HepG2 (cell line): Measurements from ENCODE around the gene GZF1. TPM values are rescaled to one million over a fixed set of nuclear protein-coding genes. Genes with fewer than 3 reads are reported as not detected.

Experiments
- ADNP ChIP-seq: sonication (generic); formaldehyde crosslinking; IDR thresholded peaks from 2 replicates; pipeline ENCODE4 v1.4.0; 2020; ENCODE audit warnings: missing genetic modification reagents
- GTF3A ChIP-seq: sonication (generic); formaldehyde crosslinking; conservative IDR thresholded peaks from 2 replicates; pipeline ENCODE4 v1.4.0; 2020; ENCODE audit warnings: mild to moderate bottlenecking, missing genetic modification reagents
- HDAC1 ChIP-seq: sonication (generic); formaldehyde crosslinking; IDR thresholded peaks from 2 replicates; pipeline ENCODE4 v1.5.1; 2020; ENCODE audit warnings: mild to moderate bottlenecking, missing genetic modification reagents
- HNF4A ChIP-seq: sonication (generic); formaldehyde crosslinking; IDR thresholded peaks from 2 replicates; pipeline ENCODE4 v1.4.0; 2020; ENCODE audit warnings: missing genetic modification reagents
- JARID2 ChIP-seq: sonication (generic); formaldehyde crosslinking; IDR thresholded peaks from 2 replicates; pipeline ENCODE4 v1.8.1; 2023; ENCODE audit warnings: missing genetic modification reagents, inconsistent platforms; ENCODE audit not compliant: insufficient replicate concordance
- NR2F2 ChIP-seq: IDR thresholded peaks from 2 replicates; pipeline ENCODE4 v1.6.1; 2012; ENCODE audit warnings: low read depth, inconsistent platforms, borderline replicate concordance
- PRDM10 ChIP-seq: sonication (generic); formaldehyde crosslinking; IDR thresholded peaks from 2 replicates; pipeline ENCODE4 v1.4.0; 2020; ENCODE audit warnings: low read depth, missing genetic modification reagents
- SALL2 ChIP-seq: sonication (generic); formaldehyde crosslinking; IDR thresholded peaks from 2 replicates; pipeline ENCODE4 v1.8.1; 2023; ENCODE audit warnings: mild to moderate bottlenecking, missing genetic modification reagents, inconsistent platforms
- SOX13 ChIP-seq, 3 experiments: fragments of 450-650 bp in 1 of 3; sonication (generic) in 1 of 3; formaldehyde crosslinking in 1 of 3; IDR thresholded peaks in 2 of 3; conservative IDR thresholded peaks in 1 of 3; 2 replicates each; pipeline versions ENCODE4 v1.5.0 to v1.6.1; 2016 to 2020; ENCODE audit warnings: antibody characterized with exemption in 1 of 3, mild to moderate bottlenecking in 1 of 3, missing compliant biosample characterization in 1 of 3, missing genetic modification reagents in 1 of 3, moderate library complexity in 1 of 3
- ZNF296 ChIP-seq: sonication (generic); formaldehyde crosslinking; conservative IDR thresholded peaks from 2 replicates; pipeline ENCODE4 v1.5.0; 2020; ENCODE audit warnings: mild to moderate bottlenecking, missing genetic modification reagents
- ZNF326 ChIP-seq: sonication (generic); formaldehyde crosslinking; IDR thresholded peaks from 2 replicates; pipeline ENCODE4 v1.4.0; 2020; ENCODE audit warnings: missing genetic modification reagents, borderline replicate concordance
- ZNF546 ChIP-seq: sonication (generic); formaldehyde crosslinking; conservative IDR thresholded peaks from 2 replicates; pipeline ENCODE4 v1.8.1; 2023; ENCODE audit warnings: mild to moderate bottlenecking, missing genetic modification reagents
- ZNF550 ChIP-seq: sonication (generic); formaldehyde crosslinking; IDR thresholded peaks from 2 replicates; pipeline ENCODE4 v1.4.0; 2020; ENCODE audit warnings: mild to moderate bottlenecking, missing genetic modification reagents, borderline replicate concordance
- ZNF564 ChIP-seq: sonication (generic); formaldehyde crosslinking; IDR thresholded peaks from 2 replicates; pipeline ENCODE4 v1.8.1; 2023; ENCODE audit warnings: mild to moderate bottlenecking, missing genetic modification reagents
- ZNF607 ChIP-seq: sonication (generic); formaldehyde crosslinking; IDR thresholded peaks from 2 replicates; pipeline ENCODE4 v1.5.1; 2020; ENCODE audit warnings: missing genetic modification reagents, mild to moderate bottlenecking, borderline replicate concordance
- ZNF788 ChIP-seq: sonication (generic); formaldehyde crosslinking; IDR thresholded peaks from 2 replicates; pipeline ENCODE4 v1.5.0; 2020; ENCODE audit warnings: mild to moderate bottlenecking, missing genetic modification reagents, borderline replicate concordance
- ZNF792 ChIP-seq: IDR thresholded peaks from 2 replicates; pipeline ENCODE4 v1.6.1; 2016
- polyA plus RNA-seq, 8 experiments: library from polyadenylated mRNA; depleted of rRNA in 3 of 8; stranded (reverse) in 7 of 8; unstranded in 1 of 8; fragments of >200 nt; fragmentation: Illumina TruSeq in 4 of 8; extraction: Trizol in 4 of 8; gene quantifications; 2 replicates each; pipeline versions ENCODE4 v1.2.1 to v1.2.3, GENCODE V29; 2011 to 2016; ENCODE audit warnings: low read depth in 4 of 8, missing spikeins in 1 of 8, mixed read lengths in 1 of 8; ENCODE audit not compliant: insufficient read depth in 1 of 8
- total RNA-seq, 5 experiments: library from RNA; depleted of rRNA; stranded (reverse); fragments of >200 nt; fragmentation: Illumina TruSeq; extraction: Trizol; gene quantifications; 2 replicates each; pipeline ENCODE4 v1.2.3, GENCODE V29; 2016; ENCODE audit warnings: low read depth in 1 of 5
- TF ChIP-seq, protein P1 (sequence below): sonication (generic); formaldehyde crosslinking; IDR thresholded peaks from 2 replicates; pipeline ENCODE4 v1.5.1; 2020; ENCODE audit warnings: mild to moderate bottlenecking, moderate library complexity, missing genetic modification reagents
- TF ChIP-seq, protein P2 (sequence below): sonication (generic); formaldehyde crosslinking; IDR thresholded peaks from 2 replicates; pipeline ENCODE4 v1.4.0; 2020; ENCODE audit warnings: missing genetic modification reagents, borderline replicate concordance
- TF ChIP-seq, protein P3 (sequence below): sonication (generic); formaldehyde crosslinking; IDR thresholded peaks from 2 replicates; pipeline ENCODE4 v1.8.0; 2022; ENCODE audit warnings: missing genetic modification reagents, mild to moderate bottlenecking, borderline replicate concordance

The GZF1 gene
- total and polyA plus RNA-seq, 2 of the 13 experiments (the other 11 are each of a cell fraction or from before 2014, with no cell fraction given), result 16.9 to 26.0 TPM

DNA sequence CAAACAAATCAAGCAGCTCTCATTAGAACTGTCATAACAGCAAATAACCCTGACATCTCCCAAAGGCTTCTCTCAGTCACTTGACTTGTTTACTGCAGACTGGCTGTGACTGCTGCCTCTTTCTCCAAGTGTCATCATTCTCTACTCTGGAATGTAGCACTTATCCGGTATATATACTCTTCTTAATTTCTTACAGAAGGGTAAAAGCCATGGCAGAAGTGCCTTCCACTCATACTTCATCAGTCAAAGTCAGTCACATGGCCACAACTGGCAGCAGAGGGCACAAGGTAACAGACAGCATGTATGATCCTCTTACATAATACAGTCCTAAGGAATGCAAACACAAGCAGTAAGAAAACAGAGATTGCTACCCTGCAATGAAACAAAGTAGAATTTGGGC, 50.0 kb downstream of the GZF1 start (continued):
- TF ChIP-seq, protein P1, sequence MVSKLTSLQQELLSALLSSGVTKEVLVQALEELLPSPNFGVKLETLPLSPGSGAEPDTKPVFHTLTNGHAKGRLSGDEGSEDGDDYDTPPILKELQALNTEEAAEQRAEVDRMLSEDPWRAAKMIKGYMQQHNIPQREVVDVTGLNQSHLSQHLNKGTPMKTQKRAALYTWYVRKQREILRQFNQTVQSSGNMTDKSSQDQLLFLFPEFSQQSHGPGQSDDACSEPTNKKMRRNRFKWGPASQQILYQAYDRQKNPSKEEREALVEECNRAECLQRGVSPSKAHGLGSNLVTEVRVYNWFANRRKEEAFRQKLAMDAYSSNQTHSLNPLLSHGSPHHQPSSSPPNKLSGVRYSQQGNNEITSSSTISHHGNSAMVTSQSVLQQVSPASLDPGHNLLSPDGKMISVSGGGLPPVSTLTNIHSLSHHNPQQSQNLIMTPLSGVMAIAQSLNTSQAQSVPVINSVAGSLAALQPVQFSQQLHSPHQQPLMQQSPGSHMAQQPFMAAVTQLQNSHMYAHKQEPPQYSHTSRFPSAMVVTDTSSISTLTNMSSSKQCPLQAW (CRISPR knock-in tag), result no peak
- TF ChIP-seq ZNF296 (CRISPR knock-in tag) (no peak), NR2F2 (no peak), ZNF792 (CRISPR knock-in tag) (no peak), SALL2 (CRISPR knock-in tag) (no peak), PRDM10 (CRISPR knock-in tag) (no peak), HDAC1 (CRISPR knock-in tag) (peak; percentile 47; the same call in 1 of the 2 replicates), HNF4A (CRISPR knock-in tag) (peak; percentile 42; the same call in 1 of the 2 replicates), ZNF788 (no peak), SOX13 (IDR thresholded peaks at IDR 0.05) (no peak), SOX13 (CRISPR knock-in tag; conservative IDR thresholded peaks at IDR 0.05 in 1 of 2, IDR thresholded peaks at IDR 0.05 in 1 of 2) (peak in 1 of 2 experiments; percentile 55; a peak in 2 of 4 replicates), ADNP (CRISPR knock-in tag) (no peak), ZNF607 (CRISPR knock-in tag) (no peak), ZNF564 (CRISPR knock-in tag) (no peak), ZNF550 (CRISPR knock-in tag) (no peak), GTF3A (CRISPR knock-in tag) (no peak), JARID2 (CRISPR knock-in tag) (no peak), ZNF326 (CRISPR knock-in tag) (no peak), ZNF546 (CRISPR knock-in tag) (no peak)
- TF ChIP-seq, protein P2, sequence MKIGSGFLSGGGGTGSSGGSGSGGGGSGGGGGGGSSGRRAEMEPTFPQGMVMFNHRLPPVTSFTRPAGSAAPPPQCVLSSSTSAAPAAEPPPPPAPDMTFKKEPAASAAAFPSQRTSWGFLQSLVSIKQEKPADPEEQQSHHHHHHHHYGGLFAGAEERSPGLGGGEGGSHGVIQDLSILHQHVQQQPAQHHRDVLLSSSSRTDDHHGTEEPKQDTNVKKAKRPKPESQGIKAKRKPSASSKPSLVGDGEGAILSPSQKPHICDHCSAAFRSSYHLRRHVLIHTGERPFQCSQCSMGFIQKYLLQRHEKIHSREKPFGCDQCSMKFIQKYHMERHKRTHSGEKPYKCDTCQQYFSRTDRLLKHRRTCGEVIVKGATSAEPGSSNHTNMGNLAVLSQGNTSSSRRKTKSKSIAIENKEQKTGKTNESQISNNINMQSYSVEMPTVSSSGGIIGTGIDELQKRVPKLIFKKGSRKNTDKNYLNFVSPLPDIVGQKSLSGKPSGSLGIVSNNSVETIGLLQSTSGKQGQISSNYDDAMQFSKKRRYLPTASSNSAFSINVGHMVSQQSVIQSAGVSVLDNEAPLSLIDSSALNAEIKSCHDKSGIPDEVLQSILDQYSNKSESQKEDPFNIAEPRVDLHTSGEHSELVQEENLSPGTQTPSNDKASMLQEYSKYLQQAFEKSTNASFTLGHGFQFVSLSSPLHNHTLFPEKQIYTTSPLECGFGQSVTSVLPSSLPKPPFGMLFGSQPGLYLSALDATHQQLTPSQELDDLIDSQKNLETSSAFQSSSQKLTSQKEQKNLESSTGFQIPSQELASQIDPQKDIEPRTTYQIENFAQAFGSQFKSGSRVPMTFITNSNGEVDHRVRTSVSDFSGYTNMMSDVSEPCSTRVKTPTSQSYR, result 0 out of 2 replicates have a peak, but pooled peaks have one; percentile 23
- TF ChIP-seq, protein P3, sequence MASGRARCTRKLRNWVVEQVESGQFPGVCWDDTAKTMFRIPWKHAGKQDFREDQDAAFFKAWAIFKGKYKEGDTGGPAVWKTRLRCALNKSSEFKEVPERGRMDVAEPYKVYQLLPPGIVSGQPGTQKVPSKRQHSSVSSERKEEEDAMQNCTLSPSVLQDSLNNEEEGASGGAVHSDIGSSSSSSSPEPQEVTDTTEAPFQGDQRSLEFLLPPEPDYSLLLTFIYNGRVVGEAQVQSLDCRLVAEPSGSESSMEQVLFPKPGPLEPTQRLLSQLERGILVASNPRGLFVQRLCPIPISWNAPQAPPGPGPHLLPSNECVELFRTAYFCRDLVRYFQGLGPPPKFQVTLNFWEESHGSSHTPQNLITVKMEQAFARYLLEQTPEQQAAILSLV (CRISPR knock-in tag), result no peak
